B cell (primary cell): ENCODE results near the gene LZTR1. TPM values are rescaled to one million over a fixed set of nuclear protein-coding genes. Genes with fewer than 3 reads are reported as not detected.

ENCODE experiments used
- ATAC-seq: fragments of 200-7000 bp; cut with Tn5 transposase; one replicate; pipeline ENCODE4 v1.10.0; 2021; ENCODE audit warnings: low read depth, mild to moderate bottlenecking, moderate number of reproducible peaks, moderate library complexity
- CTCF ChIA-PET: fragments of 350-600 bp; sonication (Branson Sonifier 250); formaldehyde crosslinking; loops from one replicate; lab custom pipeline; 2021; ENCODE audit warnings: antibody characterized with exemption, inconsistent platforms; lab: Charles Lee
- POLR2A ChIA-PET: fragments of 350-600 bp; sonication (Branson Sonifier 250); formaldehyde crosslinking; loops from one replicate; lab custom pipeline; 2021; ENCODE audit warnings: antibody characterized with exemption; lab: Charles Lee
- DNase-seq: peaks from one replicate; pipeline ENCODE4 v3.0.0; 2013
- H2AFZ ChIP-seq: 2 replicates; pipeline ENCODE4 v1.6.1; 2012; ENCODE audit warnings: mild to moderate bottlenecking, low read depth, low read length; ENCODE audit not compliant: insufficient read depth, poor library complexity, severe bottlenecking
- H3K27ac ChIP-seq, 2 donors: 1 replicate in 1 of 2; 2 replicates in 1 of 2; pipeline ENCODE4 v1.5.1; 2012 to 2013; ENCODE audit warnings: low read length in 2 of 2, mild to moderate bottlenecking in 2 of 2, moderate library complexity in 1 of 2
- H3K27me3 ChIP-seq, 4 experiments: fragments of 200-600 bp in 1 of 4; sonication (generic) in 1 of 4; replicated peaks in 1 of 4; 1 replicate in 2 of 4; 2 replicates in 2 of 4; pipeline versions ENCODE4 v1.6.1 to v1.7.0; 2013 to 2016; ENCODE audit warnings: low read length in 3 of 4, mild to moderate bottlenecking in 2 of 4, mixed read lengths in 1 of 4, moderate library complexity in 1 of 4; ENCODE audit not compliant: insufficient read depth in 4 of 4, control insufficient read depth in 3 of 4; ENCODE audit errors: control extremely low read depth in 1 of 4
- H3K36me3 ChIP-seq, 2 experiments: replicated peaks in 1 of 2; 1 replicate in 1 of 2; 2 replicates in 1 of 2; pipeline versions ENCODE4 v1.6.1 to v1.7.1; 2013; ENCODE audit warnings: low read length in 1 of 2; ENCODE audit not compliant: insufficient read depth in 2 of 2, control insufficient read depth in 1 of 2; ENCODE audit errors: control extremely low read depth in 1 of 2, extremely low read depth in 1 of 2
- H3K4me1 ChIP-seq, 2 donors: fragments of 200-600 bp in 1 of 2; sonication (generic) in 1 of 2; 1 replicate in 1 of 2; 2 replicates in 1 of 2; pipeline versions ENCODE4 v1.5.1 to v1.6.1; 2013 to 2017; ENCODE audit warnings: low read length in 2 of 2; ENCODE audit not compliant: control insufficient read depth in 2 of 2, insufficient read depth in 2 of 2
- H3K4me2 ChIP-seq: replicated peaks from 2 replicates; pipeline ENCODE3; 2012; ENCODE audit warnings: mild to moderate bottlenecking, low read depth, low read length; ENCODE audit not compliant: poor library complexity, severe bottlenecking
- H3K4me3 ChIP-seq, 5 experiments: fragments of 200-600 bp in 1 of 5; sonication (generic) in 1 of 5; 1 replicate in 3 of 5; 2 replicates in 2 of 5; pipeline versions ENCODE4 v1.5.1 to v1.7.0; 2011 to 2016; ENCODE audit warnings: low read length in 4 of 5, mild to moderate bottlenecking in 4 of 5, low read depth in 2 of 5, control low read depth in 1 of 5, moderate library complexity in 1 of 5; ENCODE audit not compliant: insufficient read depth in 1 of 5; ENCODE audit errors: control extremely low read depth in 1 of 5, extremely low read depth in 1 of 5
- H3K79me2 ChIP-seq: fragments of 200-600 bp; sonication (generic); one replicate; pipeline ENCODE4 v1.6.0; 2016; ENCODE audit warnings: low read length; ENCODE audit not compliant: control insufficient read depth, insufficient read depth
- H3K9ac ChIP-seq: fragments of 200-600 bp; sonication (generic); 2 replicates; pipeline ENCODE4 v1.6.1; 2017; ENCODE audit warnings: mild to moderate bottlenecking, low read length, moderate library complexity
- H3K9me3 ChIP-seq, 3 donors: one replicate each; pipeline versions ENCODE4 v1.6.1 to v1.7.1; 2013; ENCODE audit warnings: low read length in 2 of 3; ENCODE audit not compliant: control insufficient read depth in 2 of 3, insufficient read depth in 1 of 3; ENCODE audit errors: control extremely low read depth in 1 of 3
- H4K20me1 ChIP-seq: 2 replicates; pipeline ENCODE4 v1.6.0; 2012; ENCODE audit warnings: mild to moderate bottlenecking, low read length; ENCODE audit not compliant: insufficient read depth, control insufficient read depth, poor library complexity, severe bottlenecking
- H3K27ac Mint-ChIP-seq: one replicate; pipeline ENCODE4 v1.8.0; 2021; ENCODE audit warnings: mixed read lengths
- H3K27me3 Mint-ChIP-seq: one replicate; pipeline ENCODE4 v1.8.0; 2021; ENCODE audit warnings: mixed read lengths
- H3K4me1 Mint-ChIP-seq: one replicate; pipeline ENCODE4 v1.8.0; 2021; ENCODE audit warnings: mixed read lengths
- H3K4me3 Mint-ChIP-seq: one replicate; pipeline ENCODE4 v1.8.0; 2021; ENCODE audit warnings: mixed read lengths
- H3K9me3 Mint-ChIP-seq: one replicate; pipeline ENCODE4 v1.8.0; 2022; ENCODE audit warnings: mixed read lengths; ENCODE audit not compliant: insufficient read depth
- EZH2 ChIP-seq: IDR thresholded peaks from 2 replicates; pipeline ENCODE4 v1.6.1; 2012; ENCODE audit warnings: borderline replicate concordance, low read depth, mild to moderate bottlenecking, moderate library complexity, low read length; ENCODE audit not compliant: insufficient read depth, poor library complexity, severe bottlenecking
- WGBS: methylation state at CpG from one replicate; pipeline ENCODE4 v1.1.5; 2013; ENCODE audit warnings: missing lambda C conversion rate; ENCODE audit not compliant: insufficient coverage; 5-methylcytosine and 5-hydroxymethylcytosine counted together
- intact Hi-C: fragments of 100-400 bp; cut with micrococcal nuclease; formaldehyde crosslinking; loops from one replicate; pipeline ENCODE4 v1.10.0; 2022
- polyA plus RNA-seq: library from polyadenylated mRNA; depleted of rRNA; stranded (reverse); fragments of >200 nt; gene quantifications from 2 replicates; pipeline ENCODE4 v1.2.3, GENCODE V29; 2012
- total RNA-seq, 2 donors: library from RNA; stranded (reverse); fragments of 120-200 nt in 1 of 2; gene quantifications; 1 replicate in 1 of 2; 2 replicates in 1 of 2; pipeline versions ENCODE4 v1.2.3 to v1.2.4, GENCODE V29; 2013 to 2022
- TF ChIP-seq, protein P1 (sequence below): fragments of 200-600 bp; IDR thresholded peaks from one replicate; pipeline ENCODE4 v1.8.0; 2022; ENCODE audit warnings: antibody characterized with exemption, mild to moderate bottlenecking

The LZTR1 gene
- total and polyA plus RNA-seq, 2 donors (not counting 1 experiment from before 2014, with no cell fraction given): 75.7 to 94.8 TPM

DNA sequence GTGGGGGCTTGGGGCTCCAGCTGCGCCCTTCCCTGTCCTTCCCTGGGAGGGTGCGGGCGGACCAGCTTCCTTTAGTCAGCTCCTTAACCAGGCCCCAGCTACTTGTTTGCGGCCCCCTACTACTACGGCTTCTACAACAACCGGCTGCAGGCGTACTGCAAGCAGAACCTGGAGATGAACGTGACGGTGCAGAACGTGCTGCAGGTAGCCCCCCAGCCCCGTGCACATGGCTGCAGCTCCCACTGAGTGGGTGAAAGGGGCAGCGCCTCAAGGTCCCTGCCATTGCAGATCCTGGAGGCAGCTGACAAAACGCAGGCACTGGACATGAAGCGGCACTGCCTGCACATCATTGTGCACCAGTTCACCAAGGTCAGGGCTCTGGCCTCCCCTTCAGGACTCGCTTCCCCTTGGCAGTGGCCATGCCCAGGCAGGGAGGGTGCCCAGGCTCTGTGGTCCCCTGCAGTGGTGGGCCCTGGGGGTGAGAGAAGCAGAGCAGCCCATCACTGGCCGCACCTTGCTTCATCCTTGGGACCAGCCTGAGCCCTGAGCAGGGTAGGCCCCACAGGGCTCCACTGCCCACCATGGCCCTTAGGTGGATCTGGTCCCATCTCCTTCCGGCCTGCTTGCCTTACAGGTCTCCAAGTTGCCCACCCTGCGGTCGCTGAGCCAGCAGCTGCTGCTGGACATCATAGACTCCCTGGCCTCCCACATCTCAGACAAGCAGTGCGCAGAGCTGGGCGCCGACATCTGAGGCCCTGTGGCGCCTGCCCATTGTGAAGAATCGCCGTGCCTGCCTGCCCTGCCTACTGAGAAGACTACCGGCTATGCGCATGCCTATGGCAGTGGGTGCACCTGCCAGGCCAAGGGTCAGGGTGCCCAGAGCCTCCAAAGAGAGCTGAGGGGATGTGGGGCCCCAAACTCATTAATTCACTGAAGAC, 14.8 kb downstream of the LZTR1 start:
- TF ChIP-seq, protein P1, sequence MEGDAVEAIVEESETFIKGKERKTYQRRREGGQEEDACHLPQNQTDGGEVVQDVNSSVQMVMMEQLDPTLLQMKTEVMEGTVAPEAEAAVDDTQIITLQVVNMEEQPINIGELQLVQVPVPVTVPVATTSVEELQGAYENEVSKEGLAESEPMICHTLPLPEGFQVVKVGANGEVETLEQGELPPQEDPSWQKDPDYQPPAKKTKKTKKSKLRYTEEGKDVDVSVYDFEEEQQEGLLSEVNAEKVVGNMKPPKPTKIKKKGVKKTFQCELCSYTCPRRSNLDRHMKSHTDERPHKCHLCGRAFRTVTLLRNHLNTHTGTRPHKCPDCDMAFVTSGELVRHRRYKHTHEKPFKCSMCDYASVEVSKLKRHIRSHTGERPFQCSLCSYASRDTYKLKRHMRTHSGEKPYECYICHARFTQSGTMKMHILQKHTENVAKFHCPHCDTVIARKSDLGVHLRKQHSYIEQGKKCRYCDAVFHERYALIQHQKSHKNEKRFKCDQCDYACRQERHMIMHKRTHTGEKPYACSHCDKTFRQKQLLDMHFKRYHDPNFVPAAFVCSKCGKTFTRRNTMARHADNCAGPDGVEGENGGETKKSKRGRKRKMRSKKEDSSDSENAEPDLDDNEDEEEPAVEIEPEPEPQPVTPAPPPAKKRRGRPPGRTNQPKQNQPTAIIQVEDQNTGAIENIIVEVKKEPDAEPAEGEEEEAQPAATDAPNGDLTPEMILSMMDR: no peak
- no peak for TF ChIP-seq EZH2
- Histone ChIP-seq H3K4me1 (peaks cover 15 to 21% of the 10 kb centered on the region in 2 donors), H3K36me3 (peaks cover 0 to 34% of the 10 kb centered on the region in 2 experiments), H3K4me3 (no peak overlapping the region), H3K79me2 (peaks cover 18% of the 10 kb centered on the region), H3K27me3 (no peaks in the 10 kb centered on the region), H4K20me1 (peaks cover 24% of the 10 kb centered on the region), H3K4me2 (no peak overlapping the region), H3K27ac (no peak overlapping the region), H3K9ac (no peak overlapping the region), H3K9me3 (peaks cover 0 to 5% (median 0%) of the 10 kb centered on the region in 3 donors), H2AFZ (no peak overlapping the region)
- intact Hi-C loops: no loop called here
- POLR2A ChIA-PET: no interaction called here
- ATAC-seq: no peak
- no peak overlapping the region for H3K27ac Mint-ChIP-seq
- H3K4me1 Mint-ChIP-seq: peaks cover 20% of the 10 kb centered on the region
- no peak overlapping the region for H3K4me3 Mint-ChIP-seq
- WGBS: 96% methylated on average over 27 of the region's 27 CpGs
- no peaks in the 10 kb centered on the region for H3K9me3 Mint-ChIP-seq
- DNase-seq: no peak
- H3K27me3 Mint-ChIP-seq: no peaks in the 10 kb centered on the region
- CTCF ChIA-PET: no interaction called here
